ENCODE measurements around the gene CAPN2.

- no peak for TF ChIP-seq POLR2AphosphoS5 (IDR thresholded peaks at IDR 0.05; ENCODE audit: low read depth, low read length)
- no peak for TF ChIP-seq TAF1 (IDR thresholded peaks at IDR 0.05; ENCODE audit: borderline replicate concordance, low read depth, low read length)
Observed at GRCh38 chr1:223802602-223803001, 90.3 kb downstream of the CAPN2 start.

Data from GM12892 (cell line).